Measurements from ENCODE around the gene SEC61A2. TPM values are rescaled to one million over a fixed set of nuclear protein-coding genes. Genes with fewer than 3 reads are reported as not detected.

The SEC61A2 gene
- total and polyA plus RNA-seq, 2 of the 8 experiments (the other 6 are each of a cell fraction or from before 2014, with no cell fraction given): 18.2 to 19.2 TPM

DNA sequence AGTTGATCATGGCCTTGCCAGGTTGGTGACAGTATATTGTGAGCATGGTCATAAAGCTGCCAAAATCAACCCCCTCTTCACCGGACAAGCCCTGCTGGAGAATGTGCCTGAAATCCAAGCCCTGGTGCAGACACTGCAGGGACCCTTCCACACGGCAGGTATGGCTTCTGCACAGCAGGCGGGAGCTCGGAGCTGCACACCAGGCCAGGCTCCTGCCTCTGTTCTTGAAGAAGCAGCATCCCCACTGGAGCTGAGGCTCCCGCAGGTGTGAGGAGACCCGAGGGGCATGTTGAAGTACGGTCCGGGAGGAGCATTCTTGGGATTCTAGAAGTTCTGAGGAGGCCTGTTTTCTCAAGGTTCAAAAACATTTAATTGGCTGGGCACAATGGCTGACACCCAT, 48.0 kb upstream of the SEC61A2 start:
- no peak overlapping the region; the same call in 1 of the 2 replicates for H4K8ac ChIP-seq (ENCODE audit: extremely low read depth, insufficient read depth, low read length)
- H3K4ac ChIP-seq (replicated peaks; ENCODE audit: insufficient read length, low read depth, low read length): no peak overlapping the region
- WGBS, 2 experiments (ENCODE audit: extremely low coverage in 1 of 2, insufficient coverage in 1 of 2, insufficient read length in 1 of 2, insufficient replicate concordance in 2 of 2, low coverage in 1 of 2, low lambda C conversion rate in 2 of 2, missing lambda C conversion rate in 1 of 2): 71% methylated on average over 8 of the region's 8 CpGs; no CpG with 5 or more reads in 1 of the 2 experiments
- FAIRE-seq (no peak), DNase-seq (ENCODE audit: low read depth in 1 of 2, low spot score in 2 of 2) (peak; percentile 5 to 48)
- 0 out of 2 replicates have a peak, but pooled peaks have one; percentile 9 for TF ChIP-seq YY1 (IDR thresholded peaks at IDR 0.05; ENCODE audit: low read depth, low read length)
- TF ChIP-seq NANOG (IDR thresholded peaks at IDR 0.05; ENCODE audit: insufficient read depth, low read depth, low read length, poor library complexity, severe bottlenecking): no peak
- TF ChIP-seq TEAD4 (IDR thresholded peaks at IDR 0.05; ENCODE audit: low read depth, low read length): peak; percentile 91
- no peak for TF ChIP-seq SIX5 (IDR thresholded peaks at IDR 0.05; ENCODE audit: low read depth, low read length)
- TF ChIP-seq CBX5 (IDR thresholded peaks at IDR 0.05; ENCODE audit: low read depth, low read length): no peak
- no peak overlapping the region for H3K56ac ChIP-seq (replicated peaks; ENCODE audit: insufficient read length, low read depth, low read length)
- H3K9ac ChIP-seq (replicated peaks in 1 of 4; ENCODE audit: extremely low read depth in 1 of 4, low read depth in 3 of 4, low read length in 3 of 4): no peak overlapping the region
- no peaks in the 10 kb centered on the region for H3K23me2 ChIP-seq (ENCODE audit: low read depth, low read length)
- H4K91ac ChIP-seq (replicated peaks; ENCODE audit: insufficient read length, low read length): no peak overlapping the region
- H3K4me2 ChIP-seq (ENCODE audit: insufficient read depth in 1 of 2, low read depth in 2 of 2, low read length in 2 of 2): no peak overlapping the region
- H2BK15ac ChIP-seq (ENCODE audit: low read length): no peak overlapping the region
- H3K79me1 ChIP-seq (ENCODE audit: low read depth, low read length): peaks cover 4% of the 10 kb centered on the region; the same call in 1 of the 2 replicates
- no peak overlapping the region for H3K23ac ChIP-seq (ENCODE audit: insufficient read length)
- no peaks in the 10 kb centered on the region; a peak in 1 of 7 replicates for H3K4me1 ChIP-seq (replicated peaks in 1 of 4; ENCODE audit: control insufficient read depth in 3 of 4, insufficient read depth in 4 of 4, low read length in 3 of 4)
- no peak overlapping the region for H4K5ac ChIP-seq (ENCODE audit: insufficient read length, low read depth, low read length)
- ChIA-PET CTCF (ENCODE audit: partially characterized antibody) (no interaction called here), POLR2A (ENCODE audit: partially characterized antibody) (interaction anchor here (0.6 to 3.3 kb wide), 7 partner anchors 8 to 108 kb away, joined by 3 to 19 read pairs (median 4); partner anchors contain the start of gene DHTKD1)
- no peak overlapping the region for H2BK12ac ChIP-seq (ENCODE audit: low read depth, low read length)
- no peak overlapping the region for H2AFZ ChIP-seq (ENCODE audit: low read length)
- H3K27ac ChIP-seq (ENCODE audit: low read depth, low read length): no peak overlapping the region
- H3K36me3 ChIP-seq (ENCODE audit: control insufficient read depth in 2 of 4, insufficient read depth in 4 of 4, low read length in 3 of 4): peaks cover 2 to 40% (median 7%) of the 10 kb centered on the region in 4 experiments; a peak in 5 of 8 replicates
- H4K20me1 ChIP-seq (replicated peaks in 1 of 2; ENCODE audit: control insufficient read depth in 1 of 2, insufficient read depth in 2 of 2, low read length in 2 of 2): no peaks in the 10 kb centered on the region
- no peak overlapping the region for H3K14ac ChIP-seq (ENCODE audit: insufficient read length)
- H2BK20ac ChIP-seq (ENCODE audit: low read length): no peak overlapping the region
- H2BK5ac ChIP-seq (ENCODE audit: low read depth, low read length): no peak overlapping the region
- H3K27me3 ChIP-seq (replicated peaks in 1 of 4; ENCODE audit: control insufficient read depth in 3 of 4, extremely low read depth in 1 of 4, insufficient read depth in 3 of 4, low read length in 3 of 4): no peaks in the 10 kb centered on the region
- H2AK5ac ChIP-seq (ENCODE audit: low read depth, low read length): no peak overlapping the region
- 0 out of 8 replicates have a peak overlapping the region, but pooled peaks of 1 of the 4 experiments have one; percentile 2 for H3K4me3 ChIP-seq (ENCODE audit: extremely low read depth in 1 of 4, insufficient read depth in 2 of 4, low read depth in 3 of 4, low read length in 4 of 4)
- no peak overlapping the region for H2BK120ac ChIP-seq (replicated peaks; ENCODE audit: low read depth, low read length)
- H3K18ac ChIP-seq (ENCODE audit: extremely low read depth, low read length): no peak overlapping the region
- H3K79me2 ChIP-seq (ENCODE audit: control insufficient read depth in 1 of 2, insufficient read depth in 2 of 2, low read length in 2 of 2): no peaks in the 10 kb centered on the region; a peak in 1 of 4 replicates
- no peaks in the 10 kb centered on the region for H3K9me3 ChIP-seq (ENCODE audit: insufficient read depth in 2 of 2, low read depth in 1 of 2, low read length in 1 of 2)

Data from H1 (cell line).